Cortex of kidney (tissue), 1 donor: ENCODE results near the gene TMEM127.
"Not testable (repeated sequence)": the region's sequence is repeated elsewhere in the genome, so short reads cannot be mapped to it uniquely, and the experiment has no call there.

Experiments used
- DNase-seq: peaks from one replicate; lab custom pipeline; 2025; lab: John Stamatoyannopoulos, UW

The TMEM127 gene, protein sequence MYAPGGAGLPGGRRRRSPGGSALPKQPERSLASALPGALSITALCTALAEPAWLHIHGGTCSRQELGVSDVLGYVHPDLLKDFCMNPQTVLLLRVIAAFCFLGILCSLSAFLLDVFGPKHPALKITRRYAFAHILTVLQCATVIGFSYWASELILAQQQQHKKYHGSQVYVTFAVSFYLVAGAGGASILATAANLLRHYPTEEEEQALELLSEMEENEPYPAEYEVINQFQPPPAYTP

DNA sequence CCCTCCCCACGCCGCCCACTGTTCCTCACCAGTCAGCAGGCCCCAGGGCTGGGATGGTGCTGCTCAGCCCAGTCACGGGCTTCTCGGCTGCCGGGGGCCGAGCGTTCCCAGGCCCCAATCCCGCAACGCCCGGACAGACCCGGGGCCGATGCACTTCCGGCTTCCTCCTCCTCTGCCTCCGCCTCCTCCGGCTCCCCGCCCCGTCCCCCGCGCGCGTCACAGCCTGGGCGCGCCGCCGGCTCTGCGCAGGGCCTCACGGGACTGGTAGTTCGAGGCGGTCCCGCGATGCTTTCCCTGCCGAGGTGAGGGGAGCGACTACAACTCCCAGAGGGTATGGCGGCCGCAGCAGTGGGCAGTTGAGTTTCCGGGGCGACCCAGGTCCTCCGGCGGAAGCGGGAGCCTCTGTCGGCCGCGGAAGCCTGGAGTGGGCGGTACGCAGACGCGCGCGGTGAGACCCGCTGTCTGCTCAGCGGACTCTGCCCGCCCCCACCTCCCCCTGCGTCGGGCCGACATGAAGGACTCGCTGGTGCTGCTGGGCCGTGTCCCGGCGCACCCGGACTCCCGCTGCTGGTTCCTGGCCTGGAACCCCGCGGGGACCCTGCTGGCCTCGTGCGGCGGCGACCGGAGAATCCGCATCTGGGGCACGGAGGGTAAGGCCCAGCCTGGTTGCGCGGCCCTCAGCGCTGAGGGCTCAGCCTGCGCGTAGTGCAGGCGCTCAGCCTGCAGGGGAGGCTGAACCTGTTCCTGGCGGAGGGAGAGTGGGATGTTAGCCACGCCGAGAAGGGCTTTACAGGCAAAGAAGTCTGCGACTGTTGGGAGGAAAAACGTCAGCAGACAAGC, at the start of gene TMEM127, which contains the start of gene CIAO1:
Gene TMEM127, minus strand, starts transcription at position 158 of the 840 bp plus-strand sequence. CDS start 616 bp downstream, outside the sequence.
Gene CIAO1, plus strand, starts transcription at position 386 of the 840 bp plus-strand sequence. Its CDS starts 126 bp downstream, at position 512.
- DNase-seq, result peak; percentile 94

DNA sequence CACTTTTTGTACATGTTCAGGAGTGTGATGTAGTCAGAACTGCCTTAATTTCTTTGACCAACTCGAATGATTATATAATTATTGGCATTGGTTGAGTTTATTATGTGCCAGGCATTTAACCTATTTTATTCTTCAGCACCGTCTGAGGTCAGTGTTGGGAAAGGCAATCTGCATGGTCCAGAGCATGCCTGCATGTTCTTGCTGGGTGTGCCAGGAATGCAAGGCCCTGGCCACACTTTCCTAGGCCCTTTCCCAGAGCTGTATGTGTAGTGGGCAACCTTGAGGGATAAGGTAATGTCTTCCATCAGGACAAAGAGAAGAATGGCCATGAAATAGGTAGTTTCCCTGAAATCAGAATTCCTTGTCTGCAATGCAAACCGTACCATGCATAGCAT, 49.2 kb upstream of the TMEM127 start:
- no peak for DNase-seq

GRCh38 chr2:96308248-96308647, 42.5 kb upstream of the TMEM127 start:
- DNase-seq, result no peak

DNA sequence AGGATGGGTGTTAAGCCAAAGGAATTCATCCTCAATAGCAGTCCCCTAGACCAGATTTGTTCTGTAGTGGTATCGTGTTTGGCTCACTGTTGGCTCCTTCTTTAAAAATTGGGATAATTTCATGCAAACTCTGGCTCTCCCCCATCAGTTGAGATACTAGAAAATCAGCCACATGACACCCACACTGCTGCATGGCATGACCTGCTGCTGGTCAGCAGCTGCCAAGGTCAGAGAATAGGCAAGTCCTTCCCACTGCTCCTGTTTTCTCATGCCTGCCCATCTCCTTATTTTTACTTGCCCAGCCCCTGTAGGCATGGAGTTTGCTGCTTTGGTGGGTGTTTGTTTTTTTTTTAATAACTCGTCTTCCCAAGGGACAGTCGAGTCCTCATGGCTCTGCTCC, 40.6 kb upstream of the TMEM127 start:
- no peak for DNase-seq

DNA sequence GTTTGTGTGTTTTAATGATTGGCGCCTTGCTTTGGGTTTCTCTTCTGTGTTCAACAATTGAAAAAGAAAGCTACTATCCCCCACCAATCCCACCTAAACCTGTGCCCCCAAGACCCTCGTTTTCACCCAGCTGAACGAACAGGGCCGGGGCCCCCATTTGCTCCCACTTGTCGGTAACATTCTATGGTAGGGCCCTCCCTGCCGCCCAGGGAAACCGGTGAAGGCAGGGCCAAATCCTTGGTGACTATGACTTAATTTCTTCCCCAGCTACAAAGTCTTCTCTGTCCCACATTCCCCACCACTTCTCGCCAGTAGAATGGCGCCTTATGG, 40.1 kb upstream of the TMEM127 start:
- DNase-seq, result no peak

- no peak for DNase-seq
These were observed 39.5 kb upstream of the TMEM127 start, which contains the start of gene SNRNP200 for GRCh38 chr2:96305091-96305978. Gene SNRNP200, minus strand, starts transcription at chr2:96305546. Its CDS starts 109 bp downstream, at chr2:96305437.

DNA sequence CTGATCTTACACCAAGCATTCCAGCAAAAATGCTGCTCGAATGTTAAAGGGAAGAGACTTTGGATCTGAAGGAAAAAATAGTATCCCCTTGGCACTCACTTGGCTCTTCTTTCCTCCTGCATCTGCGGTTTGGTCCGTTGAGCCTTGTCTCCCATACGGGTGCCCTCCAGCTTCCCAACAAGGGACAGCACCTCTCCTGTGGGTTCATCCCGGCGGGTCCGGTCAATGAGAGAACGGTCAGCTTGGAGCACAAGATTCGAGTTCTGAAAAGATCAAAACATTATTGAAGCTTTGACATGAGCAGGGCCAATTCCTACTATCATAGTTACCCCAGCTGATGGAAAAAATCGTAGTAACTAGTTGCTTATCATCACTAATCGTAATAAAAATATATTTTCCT, 38.8 kb upstream of the TMEM127 start:
- no peak for DNase-seq

GRCh38 chr2:96301865-96302264, 36.1 kb upstream of the TMEM127 start:
- DNase-seq, result no peak

GRCh38 chr2:96296925-96297324, 31.1 kb upstream of the TMEM127 start:
- DNase-seq, result no peak

DNA sequence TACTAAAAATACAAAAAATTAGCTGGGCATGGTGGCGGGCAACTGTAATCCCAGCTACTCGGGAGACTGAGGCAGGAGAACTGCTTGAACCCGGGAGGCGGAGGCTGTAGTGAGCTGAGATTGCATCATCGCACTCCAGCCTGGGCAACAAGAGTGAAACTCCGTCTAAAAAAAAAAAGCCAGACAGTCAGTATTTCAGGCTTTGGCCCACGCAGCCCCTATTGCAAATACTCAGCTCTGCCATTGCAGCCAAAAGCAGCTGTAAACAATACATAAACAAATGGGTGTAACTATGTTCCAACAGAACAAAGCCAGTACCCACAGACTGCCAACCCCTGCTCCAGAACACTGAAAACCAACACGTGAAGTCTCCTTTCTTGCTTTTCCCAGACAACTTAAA, 28.5 kb upstream of the TMEM127 start:
- DNase-seq, result not testable (repeated sequence)

DNA sequence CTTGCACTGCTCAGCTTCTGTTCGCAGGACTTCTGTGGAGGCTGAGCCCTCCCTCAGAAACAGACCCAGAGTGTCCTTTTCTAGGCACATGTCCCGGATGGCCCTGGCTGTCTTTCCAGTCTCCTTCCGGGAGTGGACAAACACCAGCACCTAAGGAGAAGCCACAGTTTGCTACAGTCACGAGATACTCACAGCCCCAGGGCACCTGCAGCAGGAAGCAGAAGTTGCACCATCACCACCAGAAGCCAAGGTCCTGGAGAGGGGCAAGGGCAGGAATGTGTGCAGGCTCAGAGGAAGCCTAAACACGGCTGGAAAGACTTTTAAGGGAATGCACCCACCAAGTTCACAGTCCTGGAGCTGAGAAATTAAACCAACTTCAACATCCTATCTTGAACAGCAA, 26.0 kb upstream of the TMEM127 start:
- DNase-seq, result no peak

DNA sequence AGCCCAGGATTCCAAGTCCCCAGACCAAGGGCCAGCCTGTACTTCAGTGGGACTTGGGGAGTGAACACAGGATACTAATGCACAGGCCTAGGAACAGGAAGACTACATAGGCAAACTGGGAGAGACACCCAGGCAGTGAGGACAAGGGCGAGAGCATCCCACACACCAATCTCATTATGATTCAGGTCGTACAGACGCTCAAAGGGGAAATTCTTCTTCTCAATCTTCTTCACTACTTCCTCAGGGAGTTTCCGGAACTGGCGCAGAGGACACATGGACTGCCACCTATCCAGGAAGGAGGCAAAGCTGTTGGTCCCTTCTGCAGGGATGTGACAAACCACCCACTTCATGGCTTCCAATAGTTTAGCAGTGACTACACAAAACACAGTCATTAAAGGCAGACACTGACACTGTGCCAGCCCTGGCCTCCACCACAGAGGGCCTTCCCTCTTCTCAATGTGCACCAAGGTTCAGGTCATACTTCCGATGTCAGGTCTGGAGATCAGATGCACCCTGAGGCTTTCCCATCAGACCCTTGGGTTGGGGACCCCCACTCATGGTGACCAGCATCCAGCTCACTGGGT, 21.6 kb upstream of the TMEM127 start:
- no peak for DNase-seq

DNA sequence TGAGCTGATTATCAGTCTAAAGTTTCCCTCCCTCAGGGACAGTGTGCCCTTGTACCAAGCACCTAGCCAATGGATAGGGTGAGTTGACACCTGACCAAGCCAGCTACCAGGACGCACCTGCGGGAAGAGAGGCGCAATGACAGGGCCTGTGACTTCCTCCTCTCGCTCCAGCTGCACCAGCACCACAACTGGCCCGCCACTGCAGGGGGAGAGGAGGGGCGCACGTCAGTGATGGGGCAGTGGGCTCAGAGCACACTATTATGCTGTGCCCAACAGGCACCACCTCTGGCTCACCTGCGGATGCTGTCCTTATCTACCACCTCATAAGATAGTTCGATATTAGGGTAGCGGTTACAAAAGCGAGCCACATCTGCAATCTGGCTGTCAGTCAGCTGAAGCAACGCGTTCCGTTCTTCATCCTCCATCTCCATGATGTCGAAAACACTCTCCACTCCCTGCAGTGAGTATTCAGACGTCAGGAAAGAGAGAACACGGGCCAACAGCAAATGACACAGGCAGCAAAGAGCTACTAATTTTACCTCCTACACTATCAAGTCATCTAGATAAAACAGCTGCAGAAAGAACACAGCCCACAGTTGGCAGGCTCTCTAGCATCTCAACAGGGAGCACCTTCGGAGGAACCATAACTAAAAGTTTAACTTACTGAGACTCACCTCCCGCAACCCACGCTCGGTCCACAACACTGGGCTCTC, 11.1 kb upstream of the TMEM127 start:
- no peak for DNase-seq

GRCh38 chr2:96274355-96275056, 8.7 kb upstream of the TMEM127 start:
- no peak for DNase-seq

DNA sequence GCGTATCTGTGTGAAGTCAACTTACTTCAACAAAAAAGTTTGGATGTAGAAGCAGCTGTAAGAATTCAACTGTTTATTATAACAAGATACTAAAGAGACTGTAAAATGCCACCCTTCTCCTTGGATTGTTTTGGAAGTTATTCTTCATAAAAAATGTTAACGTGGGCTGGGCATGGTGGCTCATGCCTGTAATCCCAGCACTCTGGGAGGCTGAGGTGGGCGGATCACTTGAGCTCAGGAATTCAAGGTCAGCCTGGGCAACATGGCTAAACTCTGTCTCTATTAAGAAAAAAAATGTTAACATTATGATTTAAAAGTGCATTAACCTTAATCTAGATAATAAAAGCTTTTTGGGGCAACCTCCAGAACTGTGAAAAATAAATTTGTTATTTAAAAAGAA, 8.0 kb upstream of the TMEM127 start:
- DNase-seq, result no peak

DNA sequence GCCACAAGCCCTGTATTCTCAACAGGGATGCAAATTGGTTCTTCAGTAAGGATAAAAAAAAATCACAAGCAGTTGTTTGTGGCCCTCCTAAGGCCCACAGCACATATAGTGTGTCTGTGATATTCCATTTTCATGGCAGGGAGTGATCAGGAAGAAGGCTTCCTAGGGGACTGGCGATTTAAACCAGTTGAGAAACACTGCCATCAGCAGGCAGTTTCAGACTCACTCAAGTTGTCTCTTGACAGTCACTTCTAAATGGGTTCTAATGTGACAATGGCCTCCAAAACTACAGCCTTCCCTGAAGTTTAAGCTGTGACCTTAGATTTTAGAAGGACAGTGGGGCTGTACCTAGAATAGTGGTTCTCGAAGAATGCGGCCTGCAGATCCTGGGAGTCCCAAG, 6.2 kb upstream of the TMEM127 start:
- DNase-seq, result no peak

- DNase-seq, result no peak
These were observed 1.6 kb upstream of the TMEM127 start for GRCh38 chr2:96267159-96267971.

DNA sequence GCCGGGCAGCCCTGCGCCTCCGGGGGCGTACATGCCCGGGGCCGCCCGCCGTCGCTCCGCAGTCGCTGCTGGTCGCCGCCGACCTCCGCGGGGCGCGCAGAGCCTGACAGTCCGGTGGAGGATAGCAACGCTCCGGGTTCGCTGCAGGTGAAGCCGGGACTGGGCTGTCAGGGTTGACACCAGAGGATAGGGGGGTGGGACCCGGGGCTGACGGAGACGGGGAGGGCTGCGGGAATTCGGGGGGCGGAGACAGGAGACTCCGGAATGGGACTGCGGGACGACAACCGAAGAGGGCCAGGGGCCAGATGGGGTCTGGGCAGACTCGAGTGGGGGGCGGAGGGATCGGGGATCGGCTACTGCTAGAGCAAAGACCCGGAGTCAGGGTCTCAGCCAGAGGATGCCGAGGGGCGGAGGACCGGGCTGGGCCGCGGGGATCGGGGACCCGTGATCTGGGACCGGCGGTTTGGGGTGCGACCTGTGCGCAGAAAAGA, 403 bp downstream of the TMEM127 start:
- no peak for DNase-seq

GRCh38 chr2:96264656-96265348, 995 bp downstream of the TMEM127 start:
- DNase-seq, result no peak
